AG04449 (cell line): ENCODE results near the gene SF3A2.

ENCODE experiments used
- CTCF ChIA-PET: fragments of 350-600 bp; formaldehyde crosslinking; extraction: SDS; loops from one replicate; lab custom pipeline; 2021; ENCODE audit warnings: antibody characterized with exemption; lab: Yijun Ruan, JAX
- POLR2A ChIA-PET: fragments of 400-600, 350-600 bp; formaldehyde crosslinking; extraction: SDS; loops from one replicate; lab custom pipeline; 2020; ENCODE audit warnings: antibody characterized with exemption, inconsistent platforms; lab: Yijun Ruan, JAX
- DNase-seq: peaks from one replicate; pipeline ENCODE4 v3.0.0-alpha.2; 2010; ENCODE audit warnings: low read depth, low spot score
- H3K4me3 ChIP-seq: 2 replicates; pipeline ENCODE4 v1.5.1; 2011; ENCODE audit warnings: low read depth, mild to moderate bottlenecking, control low read depth, low read length
- CTCF ChIP-seq: IDR thresholded peaks from one replicate; pipeline ENCODE4 v1.5.1; 2011; ENCODE audit warnings: mild to moderate bottlenecking, moderate library complexity, low read length, control low read depth, inconsistent platforms; ENCODE audit not compliant: insufficient read depth; ENCODE audit errors: missing control alignments

Gene SF3A2

DNA sequence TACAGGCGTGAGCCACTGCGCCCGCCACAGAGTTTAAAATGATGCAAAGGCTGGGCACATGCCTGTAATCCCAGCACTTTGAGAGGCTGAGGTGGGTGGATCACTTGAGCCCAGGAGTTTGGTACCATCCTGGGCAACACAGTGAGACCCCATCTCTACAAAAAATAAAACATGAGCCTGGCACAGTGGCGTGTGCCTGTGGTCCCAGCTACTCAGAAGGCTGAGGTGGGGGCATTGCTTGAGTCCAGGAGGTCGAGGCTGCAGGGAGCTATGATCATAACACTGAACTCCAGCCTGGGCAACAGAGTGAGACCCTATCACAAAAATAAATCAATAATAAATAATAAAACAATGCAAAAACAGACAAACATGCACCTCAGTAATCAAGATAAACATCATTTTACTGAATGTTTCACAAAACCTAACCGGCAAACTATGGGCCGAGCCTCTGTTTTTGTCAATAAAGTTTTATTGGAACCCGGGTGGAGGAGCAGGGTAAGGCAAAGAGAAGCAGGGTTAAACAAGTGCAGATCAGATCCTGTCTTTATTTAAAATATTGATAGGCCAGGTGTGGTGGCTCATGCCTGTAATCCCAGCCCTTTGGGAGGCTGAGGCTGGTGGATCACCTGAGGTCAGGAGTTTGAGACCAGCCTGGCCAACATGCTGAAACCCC is 47.3 kb downstream of the SF3A2 start:
- DNase-seq = no peak
- no peak for TF ChIP-seq CTCF
- POLR2A ChIA-PET = no interaction called here
- CTCF ChIA-PET = interaction anchor here (2.3 kb wide), 1 partner anchor 11 kb away, joined by 16 read pairs; no protein-coding TSS in a partner anchor
- H3K4me3 ChIP-seq = no peak overlapping the region

DNA sequence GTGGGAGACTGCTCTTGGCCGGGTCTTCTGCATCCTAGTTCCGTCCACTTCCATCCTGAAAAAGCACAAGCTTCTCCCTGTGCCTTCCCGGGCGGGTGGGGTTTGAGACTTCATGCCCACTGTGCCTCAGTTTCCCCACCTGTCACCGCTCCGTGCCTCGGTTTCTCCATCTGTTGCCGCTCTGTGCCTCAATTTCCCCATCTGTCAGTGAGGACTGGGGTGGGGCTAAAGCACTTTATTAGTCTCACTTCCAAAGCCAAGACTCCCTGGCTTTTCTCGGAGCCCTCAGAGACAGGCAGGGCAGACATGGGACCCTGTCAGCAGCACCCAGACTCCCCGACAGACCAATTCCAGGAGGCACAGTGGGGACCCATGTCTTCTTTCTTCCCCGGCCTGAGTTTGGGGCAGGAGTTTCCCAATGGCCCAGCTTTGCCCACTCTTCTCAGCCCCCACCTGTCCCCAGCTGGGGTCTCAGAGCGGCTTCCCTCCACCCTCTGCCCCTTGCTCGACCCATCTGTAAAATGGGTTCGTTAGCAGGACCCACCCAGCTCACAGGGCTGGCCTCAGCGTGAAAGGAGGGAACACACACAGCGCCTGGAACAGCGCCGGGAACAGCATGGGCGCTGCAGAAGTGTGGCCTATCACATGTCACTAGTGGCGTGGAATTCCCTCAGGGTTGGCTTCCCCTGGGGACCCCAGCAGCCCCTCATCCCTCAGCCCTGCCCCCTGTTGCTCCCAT is 49.9 kb downstream of the SF3A2 start:
- ChIA-PET CTCF (interaction anchor here (1.3 to 3.0 kb wide), 3 partner anchors 12 to 16 kb away, joined by 3 to 14 read pairs (median 4); no protein-coding TSS in a partner anchor), POLR2A (interaction anchor here (1.1 kb wide), 1 partner anchor 11 kb away, joined by 9 read pairs; no protein-coding TSS in a partner anchor)
- H3K4me3 ChIP-seq = no peak overlapping the region
- no peak for DNase-seq
- no peak for TF ChIP-seq CTCF

DNA sequence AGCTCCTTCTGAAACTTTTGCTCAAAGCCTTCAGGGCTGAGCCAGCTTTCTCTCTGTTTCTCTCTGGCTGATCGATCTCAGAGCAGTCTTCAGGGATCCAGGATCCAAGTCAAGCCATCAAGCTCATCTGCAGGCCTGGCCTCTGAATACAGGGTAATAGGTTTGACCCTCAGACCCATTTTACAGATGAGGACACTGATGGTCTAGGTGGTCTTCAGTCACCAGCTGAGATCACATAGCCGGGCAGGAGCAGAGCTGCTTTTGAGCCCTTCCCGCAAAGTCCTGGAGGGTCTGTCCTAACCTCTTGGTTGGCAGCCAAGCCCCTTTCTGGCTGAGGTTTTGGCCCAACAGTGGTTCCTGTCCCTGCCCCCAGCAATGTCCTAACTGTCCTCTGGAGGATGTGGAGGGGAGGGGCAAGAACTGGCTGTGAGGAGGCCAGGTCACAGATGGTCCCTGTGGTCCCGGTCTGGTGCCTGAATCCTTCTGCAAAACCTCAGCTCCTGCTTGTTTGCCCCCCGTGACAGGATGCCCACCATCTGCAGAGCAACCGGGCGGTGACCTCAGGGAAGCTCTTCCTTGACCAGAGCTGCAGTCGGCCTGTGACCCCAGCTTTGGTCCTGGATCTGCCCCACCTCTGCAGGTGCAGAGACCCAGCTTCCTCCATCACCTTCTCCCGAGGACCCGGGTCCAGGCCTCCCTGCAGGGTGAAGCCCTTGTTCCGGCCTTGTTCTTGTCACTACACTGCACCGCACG is 51.1 kb downstream of the SF3A2 start:
- POLR2A ChIA-PET = interaction anchor here (1.1 kb wide), 1 partner anchor 12 kb away, joined by 9 read pairs; no protein-coding TSS in a partner anchor
- H3K4me3 ChIP-seq = no peak overlapping the region
- TF ChIP-seq CTCF = no peak
- CTCF ChIA-PET = interaction anchor here (1.1 to 3.0 kb wide), 5 partner anchors 13 to 132 kb away, joined by 3 to 14 read pairs (median 4); no protein-coding TSS in a partner anchor
- DNase-seq = no peak

GRCh38 chr19:2288338-2288817 is 51.8 kb downstream of the SF3A2 start:
- ChIA-PET POLR2A (interaction anchor here (0.7 to 1.4 kb wide), 2 partner anchors 10 to 235 kb away, joined by 3 to 5 read pairs; no protein-coding TSS in a partner anchor), CTCF (interaction anchor here (1.1 to 3.0 kb wide), 5 partner anchors 10 to 133 kb away, joined by 3 to 14 read pairs (median 4); no protein-coding TSS in a partner anchor)
- DNase-seq = no peak
- TF ChIP-seq CTCF = no peak
- H3K4me3 ChIP-seq = no peak overlapping the region

DNA sequence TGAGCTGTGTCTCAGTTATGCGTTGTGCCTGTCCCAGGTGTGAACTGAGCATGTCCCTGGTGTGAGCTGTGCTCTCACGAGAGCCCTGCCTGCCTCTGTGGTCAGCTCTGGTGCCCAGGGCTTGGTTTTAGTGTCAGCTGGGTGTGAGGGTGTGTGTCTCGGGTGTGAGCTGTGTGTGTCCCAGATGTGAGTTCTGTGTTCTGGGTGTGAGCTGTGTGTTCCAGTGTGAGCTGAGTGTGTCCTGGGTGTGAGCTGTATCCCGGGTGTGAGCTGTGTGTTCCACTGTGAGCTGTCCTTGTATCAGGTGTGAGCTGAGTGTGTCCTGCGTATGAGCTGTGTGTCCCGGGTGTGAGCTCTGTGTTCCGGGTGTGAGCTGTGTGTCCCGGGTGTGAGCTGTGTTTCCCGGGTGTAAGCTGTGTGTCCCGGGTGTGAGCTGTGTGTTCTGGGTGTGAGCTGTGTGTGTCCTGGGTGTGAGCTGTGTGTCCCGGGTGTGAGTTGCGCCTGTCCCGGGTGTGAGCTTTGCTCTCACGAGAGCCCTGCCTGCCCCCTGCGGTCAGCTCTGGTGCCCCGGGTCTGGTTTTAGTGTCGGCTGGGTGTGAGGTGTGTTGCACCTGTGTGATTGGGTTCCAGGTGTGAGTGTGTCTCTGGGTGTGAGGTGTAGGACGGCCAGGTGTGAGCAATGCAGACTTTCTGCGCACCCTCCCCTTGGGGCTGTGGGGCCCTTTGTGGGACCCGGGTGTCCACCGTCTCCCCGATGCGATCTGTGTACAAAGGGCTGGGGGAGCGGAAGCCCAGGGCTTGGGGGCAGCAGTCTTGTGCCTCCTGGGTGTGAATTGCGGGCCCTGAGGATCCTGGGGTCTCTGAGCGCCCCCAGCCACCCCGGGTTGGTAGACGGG is 52.4 kb downstream of the SF3A2 start:
- no peak overlapping the region for H3K4me3 ChIP-seq
- ChIA-PET POLR2A (interaction anchor here (0.7 to 1.4 kb wide), 2 partner anchors 11 to 234 kb away, joined by 3 to 5 read pairs; no protein-coding TSS in a partner anchor), CTCF (interaction anchor here (1.1 to 3.0 kb wide), 3 partner anchors 9 to 133 kb away, joined by 4 to 14 read pairs (median 5); no protein-coding TSS in a partner anchor)

More for the DNA sequence above, 52.4 kb downstream of the SF3A2 start:
- DNase-seq = no peak
- TF ChIP-seq CTCF = no peak
